ENCODE results near the gene FAM149B1.

DNA sequence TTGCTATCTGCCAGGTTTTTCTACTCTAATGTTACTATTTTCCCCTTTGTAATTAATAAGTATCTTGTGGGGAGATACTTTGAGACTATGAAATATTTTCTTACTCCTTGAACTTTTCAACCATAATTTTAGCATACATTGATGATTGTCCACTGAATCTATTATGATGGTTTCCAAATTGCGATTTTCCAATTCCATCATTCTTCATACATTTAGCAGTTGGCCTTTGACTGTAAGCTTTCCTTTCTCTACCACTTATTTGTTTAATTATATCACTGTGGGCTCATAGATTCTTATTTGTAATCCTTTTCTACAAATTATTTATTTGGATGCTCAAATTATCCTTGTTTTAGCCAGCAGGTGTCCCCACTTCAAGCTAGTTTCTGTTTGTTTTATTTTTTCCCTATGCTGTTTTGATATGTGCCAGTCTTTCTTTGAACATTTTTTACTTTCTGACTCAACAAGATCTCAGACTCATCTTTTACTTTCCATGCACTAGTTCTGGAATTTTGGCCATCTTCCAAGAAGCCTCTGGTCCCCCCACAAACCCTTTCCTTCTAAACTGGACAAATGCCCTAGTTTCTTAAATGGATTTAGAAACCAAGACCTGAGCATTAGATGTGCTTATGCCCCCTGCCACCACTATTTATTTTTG lies 95.9 kb downstream of the FAM149B1 start:
- no peak for TF ChIP-seq POLR2A (IDR thresholded peaks at IDR 0.05; ENCODE audit: extremely low read depth, insufficient read length)
- TF ChIP-seq, protein P1, sequence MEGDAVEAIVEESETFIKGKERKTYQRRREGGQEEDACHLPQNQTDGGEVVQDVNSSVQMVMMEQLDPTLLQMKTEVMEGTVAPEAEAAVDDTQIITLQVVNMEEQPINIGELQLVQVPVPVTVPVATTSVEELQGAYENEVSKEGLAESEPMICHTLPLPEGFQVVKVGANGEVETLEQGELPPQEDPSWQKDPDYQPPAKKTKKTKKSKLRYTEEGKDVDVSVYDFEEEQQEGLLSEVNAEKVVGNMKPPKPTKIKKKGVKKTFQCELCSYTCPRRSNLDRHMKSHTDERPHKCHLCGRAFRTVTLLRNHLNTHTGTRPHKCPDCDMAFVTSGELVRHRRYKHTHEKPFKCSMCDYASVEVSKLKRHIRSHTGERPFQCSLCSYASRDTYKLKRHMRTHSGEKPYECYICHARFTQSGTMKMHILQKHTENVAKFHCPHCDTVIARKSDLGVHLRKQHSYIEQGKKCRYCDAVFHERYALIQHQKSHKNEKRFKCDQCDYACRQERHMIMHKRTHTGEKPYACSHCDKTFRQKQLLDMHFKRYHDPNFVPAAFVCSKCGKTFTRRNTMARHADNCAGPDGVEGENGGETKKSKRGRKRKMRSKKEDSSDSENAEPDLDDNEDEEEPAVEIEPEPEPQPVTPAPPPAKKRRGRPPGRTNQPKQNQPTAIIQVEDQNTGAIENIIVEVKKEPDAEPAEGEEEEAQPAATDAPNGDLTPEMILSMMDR (IDR thresholded peaks at IDR 0.05; ENCODE audit: low read depth, low read length): peak; percentile 40
- TF ChIP-seq MYC (IDR thresholded peaks at IDR 0.05; ENCODE audit: low read depth, low read length): no peak
- TF ChIP-seq, protein P2, sequence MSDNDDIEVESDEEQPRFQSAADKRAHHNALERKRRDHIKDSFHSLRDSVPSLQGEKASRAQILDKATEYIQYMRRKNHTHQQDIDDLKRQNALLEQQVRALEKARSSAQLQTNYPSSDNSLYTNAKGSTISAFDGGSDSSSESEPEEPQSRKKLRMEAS (IDR thresholded peaks at IDR 0.05; ENCODE audit: low read depth, low read length): no peak

All from NB4 (cell line).